Activated CD4-positive, alpha-beta T cell treated with anti-CD3 and anti-CD28 coated beads, Interleukin-2, amount 50 U/mL, for 4 hours (primary cell): ENCODE measurements around the gene SH3TC2.

Experiments used
- DNase-seq, 2 experiments: peaks; one replicate each; pipeline ENCODE4 v3.0.0-alpha.2; 2020

The SH3TC2 gene

DNA sequence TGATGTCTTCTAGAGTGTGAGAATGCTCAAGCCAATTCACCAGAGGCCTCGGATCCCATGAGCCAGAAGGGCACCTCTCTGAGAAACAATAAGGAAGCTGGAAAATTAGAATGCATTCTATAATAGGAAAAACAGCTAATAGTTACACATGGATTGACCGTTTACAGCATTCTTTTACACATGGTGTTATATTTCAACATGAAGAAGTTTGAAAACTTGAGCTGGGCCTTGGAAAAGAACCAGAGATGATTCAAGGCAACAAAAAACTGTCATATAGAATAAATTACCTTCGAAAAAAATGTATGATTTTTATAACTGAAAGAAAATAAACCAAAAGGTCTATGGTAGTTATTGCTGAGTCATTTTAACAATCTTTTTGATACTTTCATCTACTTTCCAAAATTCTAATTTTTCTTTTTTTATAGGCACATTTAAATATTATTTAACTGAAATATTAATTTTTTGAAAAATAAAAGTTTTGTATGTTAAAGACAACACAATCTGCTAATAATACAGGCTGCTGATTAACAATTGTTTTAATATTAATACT is 6.2 kb downstream of the SH3TC2 start:
- DNase-seq: no peak

DNA sequence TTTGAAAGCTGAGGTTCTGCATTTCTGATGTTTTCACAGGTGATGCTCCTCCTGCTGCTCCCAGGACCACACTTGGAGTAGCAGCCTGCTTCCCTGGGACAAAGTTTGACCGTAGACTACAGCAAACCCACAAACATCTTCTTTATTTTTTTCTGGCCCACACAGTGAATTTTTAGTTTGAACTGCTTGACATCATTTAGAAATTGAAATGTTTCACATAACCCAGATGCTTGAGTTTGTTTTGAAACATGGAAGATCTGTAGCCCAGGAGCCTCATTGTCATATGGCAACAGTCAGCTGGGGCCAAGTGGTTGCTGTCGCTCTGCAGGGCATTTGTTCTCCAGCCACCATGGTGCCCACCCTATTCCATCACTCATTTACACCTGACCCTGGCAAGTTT is 8.4 kb downstream of the SH3TC2 start:
- no peak for DNase-seq

DNA sequence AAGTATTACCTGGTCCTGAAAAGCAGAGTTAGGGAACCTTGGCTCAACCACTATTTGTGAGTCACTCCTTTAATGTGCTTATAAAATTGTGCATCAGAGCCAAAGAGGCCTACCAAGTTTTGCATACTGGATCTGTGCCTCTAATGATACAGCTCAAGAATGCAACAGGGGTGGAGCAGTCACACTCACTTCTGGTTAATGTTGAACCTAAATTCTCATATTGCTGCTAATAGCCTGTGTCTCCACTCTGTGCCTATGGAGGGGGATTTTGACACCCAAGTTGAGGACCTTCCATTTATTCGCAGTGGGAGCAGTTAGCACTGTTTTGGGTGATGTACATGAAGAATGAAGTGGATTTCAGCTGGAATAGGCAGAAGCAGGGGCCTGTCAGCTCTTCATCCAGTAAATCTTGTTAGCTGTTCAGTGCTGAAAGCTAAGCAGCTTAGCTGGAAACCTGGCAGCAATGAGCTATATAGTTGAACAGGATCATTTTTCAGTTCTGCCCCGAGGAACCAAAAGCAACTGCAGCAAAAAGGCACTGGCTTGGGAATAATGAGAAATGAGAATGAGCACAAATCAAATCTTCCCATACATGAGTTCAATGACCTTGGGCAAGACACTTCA is 9.7 kb downstream of the SH3TC2 start:
- DNase-seq: no peak

GRCh38 chr5:149049371-149049781 is 13.5 kb downstream of the SH3TC2 start:
- DNase-seq: no peak

- DNase-seq: no peak
Measured at GRCh38 chr5:149048811-149049210, 14.1 kb downstream of the SH3TC2 start.

DNA sequence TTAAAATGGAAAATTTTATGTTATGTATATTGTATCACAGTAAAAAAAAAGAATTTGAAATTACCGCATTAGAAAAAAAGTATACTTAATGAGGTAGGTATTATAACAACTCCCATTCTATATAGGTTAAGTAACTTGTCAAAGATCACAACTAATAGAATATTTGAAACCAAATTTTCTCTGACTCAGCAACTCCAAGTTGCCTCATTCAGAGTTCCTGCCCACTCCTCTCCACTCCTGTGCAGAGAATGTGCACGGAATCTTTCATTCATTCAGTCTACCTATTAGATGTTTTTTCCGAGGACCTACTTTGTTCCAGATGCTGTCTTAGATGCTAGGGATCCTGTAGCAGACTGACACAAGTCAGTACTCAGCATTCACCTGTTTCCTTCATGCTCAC is 15.4 kb downstream of the SH3TC2 start:
- no peak for DNase-seq

GRCh38 chr5:149046196-149046829 is 16.5 kb downstream of the SH3TC2 start:
- no peak for DNase-seq

DNA sequence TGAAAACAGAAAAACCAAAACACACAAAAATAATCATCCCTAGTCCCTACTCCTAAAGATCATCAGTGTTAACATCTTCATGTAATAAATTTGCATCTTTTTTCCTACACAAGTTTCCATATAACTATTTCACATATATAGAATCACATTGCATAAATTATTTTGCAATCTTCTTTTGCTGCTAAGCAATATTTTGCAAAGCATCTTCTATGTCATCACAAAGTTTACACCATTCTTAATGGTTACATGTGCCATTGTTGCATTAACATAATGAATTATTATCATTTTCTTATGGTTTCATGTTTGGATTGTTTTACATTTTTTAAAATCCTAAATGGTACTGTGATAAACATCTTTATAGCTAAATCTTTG is 17.8 kb downstream of the SH3TC2 start:
- DNase-seq: no peak

DNA sequence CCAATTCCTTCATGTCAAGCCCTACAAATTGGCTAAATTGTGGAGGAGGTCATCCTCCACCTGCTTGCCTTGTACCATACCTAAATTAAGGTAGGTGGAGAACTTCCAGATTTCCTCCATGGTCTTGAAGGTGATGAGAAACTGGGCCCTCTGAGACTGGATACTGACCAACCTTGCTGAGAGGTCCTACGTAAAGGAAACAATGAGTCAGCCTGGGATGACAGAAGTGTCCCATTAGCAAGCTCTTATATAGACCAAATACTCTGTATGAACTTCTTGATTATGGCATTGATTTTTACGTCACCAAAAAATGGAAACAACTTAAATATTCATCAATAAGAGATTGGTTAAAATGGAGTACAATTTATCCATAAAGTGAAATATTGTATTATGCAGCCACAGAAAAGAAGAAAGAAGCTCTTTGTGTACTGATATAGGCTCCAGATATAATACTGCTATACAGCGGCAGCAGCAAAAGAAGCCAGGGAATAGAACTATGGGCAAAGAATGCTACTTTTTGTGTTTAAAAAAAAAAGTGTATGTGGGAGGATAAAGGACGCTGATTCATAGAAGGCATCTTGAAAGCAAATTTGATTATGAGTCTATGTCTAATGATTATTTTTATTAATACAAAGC is 18.3 kb downstream of the SH3TC2 start:
- DNase-seq: no peak

GRCh38 chr5:149043641-149044040 is 19.2 kb downstream of the SH3TC2 start:
- no peak for DNase-seq

GRCh38 chr5:149042865-149043264 is 20.0 kb downstream of the SH3TC2 start:
- DNase-seq: no peak

- no peak for DNase-seq
Measured at GRCh38 chr5:149041242-149041641, 21.6 kb downstream of the SH3TC2 start.

DNA sequence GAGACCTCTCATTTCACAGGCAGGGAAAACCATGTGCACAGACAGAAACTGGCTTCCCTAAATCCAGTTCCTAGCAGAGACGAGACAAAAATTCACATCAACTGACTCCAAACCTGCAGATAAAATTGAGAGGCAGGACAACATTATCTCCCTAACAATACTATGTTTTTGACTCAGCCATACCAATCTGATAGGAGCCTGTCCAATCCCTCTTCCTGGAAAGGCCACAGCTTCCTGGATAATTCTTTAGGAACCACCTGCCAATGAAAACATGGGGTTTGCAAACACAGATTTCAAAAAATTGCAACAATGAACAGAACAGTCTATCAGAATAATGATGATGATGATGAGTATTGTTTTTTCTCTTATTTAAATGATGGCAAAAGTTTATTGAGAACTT is 22.4 kb downstream of the SH3TC2 start:
- DNase-seq: no peak

DNA sequence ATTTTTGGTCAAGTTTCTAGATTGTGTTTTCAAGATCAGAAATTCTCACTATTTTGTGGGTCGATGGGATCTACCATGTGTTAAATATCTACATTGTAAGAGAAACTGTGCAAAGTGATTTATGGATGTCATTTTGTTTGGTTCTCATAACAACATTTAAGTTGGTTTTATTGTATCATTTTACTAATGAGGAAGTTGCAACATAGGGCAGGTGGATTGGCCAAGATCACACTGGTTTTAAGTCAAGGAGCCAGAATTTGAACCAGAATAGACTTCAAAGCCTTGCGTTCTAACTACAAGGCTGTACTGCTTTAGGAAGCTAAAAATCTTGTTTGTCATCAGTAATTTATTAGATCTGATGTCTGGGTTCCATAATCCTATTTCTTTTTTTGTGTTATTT is 23.4 kb downstream of the SH3TC2 start:
- no peak for DNase-seq

- DNase-seq: no peak
Measured at GRCh38 chr5:149038336-149039080, 24.4 kb downstream of the SH3TC2 start.

DNA sequence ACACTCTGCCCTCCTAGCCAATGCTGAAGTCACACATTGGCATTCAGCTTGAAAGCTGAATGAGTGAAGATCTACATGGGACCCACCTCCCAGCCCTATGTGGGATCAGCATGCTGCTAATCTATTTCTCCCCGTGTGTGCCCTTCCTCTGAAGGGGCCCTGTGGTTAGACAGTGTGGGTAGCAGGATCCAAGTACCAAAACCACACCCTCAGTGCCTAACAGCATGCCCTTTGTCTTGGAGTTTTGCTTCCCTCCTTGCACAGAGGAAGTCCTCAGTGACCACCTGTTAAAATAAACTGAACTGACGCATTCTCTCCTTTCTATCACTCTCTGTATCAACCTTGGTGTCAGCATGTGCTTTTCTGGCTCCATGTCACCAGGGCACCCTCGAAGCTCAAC is 25.0 kb downstream of the SH3TC2 start:
- DNase-seq: no peak

- DNase-seq: no peak
Measured at GRCh38 chr5:149036970-149037369, 25.9 kb downstream of the SH3TC2 start.

DNA sequence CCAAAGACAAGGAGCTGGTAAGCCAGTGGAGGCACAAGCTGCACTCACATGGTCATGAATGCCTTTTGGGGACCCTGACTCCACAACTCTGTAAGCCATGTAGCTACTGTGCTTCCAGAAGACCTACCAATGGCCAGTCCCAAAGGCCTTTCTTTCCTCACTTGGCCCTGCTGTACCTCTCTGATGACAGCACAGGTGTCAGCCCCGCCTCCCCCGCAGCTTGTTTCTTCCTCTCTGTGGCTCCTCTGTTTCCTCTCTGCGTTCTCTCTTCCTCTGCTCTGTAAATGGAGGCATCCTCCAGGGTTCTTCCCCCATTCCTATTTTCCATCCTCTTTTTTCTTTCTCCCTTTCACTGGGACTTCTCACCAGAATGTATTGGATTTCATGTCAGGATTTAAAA is 26.7 kb downstream of the SH3TC2 start:
- DNase-seq: no peak

DNA sequence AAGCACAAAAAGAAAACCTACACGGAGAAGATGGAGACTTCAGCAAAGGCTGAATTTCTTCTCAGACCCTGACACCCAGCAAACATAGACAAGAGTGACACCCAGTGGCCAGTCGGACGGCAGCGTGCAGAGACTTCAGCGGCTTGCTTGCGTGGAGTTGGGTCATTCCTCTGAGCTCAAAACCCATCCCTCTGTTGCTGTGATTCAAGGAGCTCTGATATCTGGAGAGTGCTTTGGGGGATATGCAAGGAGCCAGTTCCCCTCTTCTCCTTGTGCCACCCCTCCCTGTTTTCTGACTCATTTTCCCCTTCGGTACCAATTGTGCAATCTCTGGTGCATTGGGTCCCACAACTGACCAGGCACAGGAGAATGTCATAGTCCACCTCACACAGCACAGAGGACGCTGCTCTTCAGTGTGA is 27.5 kb downstream of the SH3TC2 start:
- DNase-seq: peak; percentile 50 to 54

- no peak for DNase-seq
Measured at GRCh38 chr5:149030838-149031397, 31.9 kb downstream of the SH3TC2 start.

GRCh38 chr5:149030392-149030791 is 32.5 kb downstream of the SH3TC2 start:
- no peak for DNase-seq

- no peak for DNase-seq
Measured at GRCh38 chr5:149028984-149029383, 33.9 kb downstream of the SH3TC2 start.

- DNase-seq: no peak
Measured at GRCh38 chr5:149028161-149028560, 34.7 kb downstream of the SH3TC2 start.
